Mammary epithelial cell (primary cell): ENCODE data around the gene DDX10.

ENCODE experiments used
- EZH2 ChIP-seq: IDR thresholded peaks from 2 replicates; pipeline ENCODE4 v1.6.1; 2012; ENCODE audit warnings: low read length, inconsistent platforms, borderline replicate concordance
- TF ChIP-seq, protein P1 (sequence below), 2 donors: IDR thresholded peaks in 1 of 2; conservative IDR thresholded peaks in 1 of 2; 2 replicates each; pipeline ENCODE4 v1.5.1; 2011 to 2012; ENCODE audit warnings: inconsistent platforms in 2 of 2, low read length in 2 of 2, mild to moderate bottlenecking in 2 of 2, control low read depth in 1 of 2, low read depth in 1 of 2; ENCODE audit not compliant: insufficient read depth in 1 of 2; ENCODE audit errors: extremely low read depth in 1 of 2

DNA sequence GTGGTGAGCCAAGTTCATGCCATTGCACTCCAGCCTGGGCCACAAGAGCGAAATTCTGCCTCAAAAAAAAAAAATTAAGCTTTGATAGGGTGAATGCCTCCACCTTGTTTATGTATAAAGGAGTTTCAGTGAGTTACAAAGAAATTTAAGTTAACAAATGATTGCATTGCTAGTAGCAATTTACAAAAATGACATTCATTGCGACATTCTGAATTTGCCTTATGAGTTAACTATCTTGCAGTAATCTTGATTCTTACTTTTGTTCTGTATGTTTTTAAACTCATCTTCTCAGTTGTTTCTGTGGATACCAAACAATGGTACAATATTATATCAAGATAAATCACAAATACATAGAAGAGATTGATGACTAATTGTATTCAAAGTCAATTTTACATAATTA, 207.0 kb downstream of the DDX10 start:
- TF ChIP-seq, protein P1, sequence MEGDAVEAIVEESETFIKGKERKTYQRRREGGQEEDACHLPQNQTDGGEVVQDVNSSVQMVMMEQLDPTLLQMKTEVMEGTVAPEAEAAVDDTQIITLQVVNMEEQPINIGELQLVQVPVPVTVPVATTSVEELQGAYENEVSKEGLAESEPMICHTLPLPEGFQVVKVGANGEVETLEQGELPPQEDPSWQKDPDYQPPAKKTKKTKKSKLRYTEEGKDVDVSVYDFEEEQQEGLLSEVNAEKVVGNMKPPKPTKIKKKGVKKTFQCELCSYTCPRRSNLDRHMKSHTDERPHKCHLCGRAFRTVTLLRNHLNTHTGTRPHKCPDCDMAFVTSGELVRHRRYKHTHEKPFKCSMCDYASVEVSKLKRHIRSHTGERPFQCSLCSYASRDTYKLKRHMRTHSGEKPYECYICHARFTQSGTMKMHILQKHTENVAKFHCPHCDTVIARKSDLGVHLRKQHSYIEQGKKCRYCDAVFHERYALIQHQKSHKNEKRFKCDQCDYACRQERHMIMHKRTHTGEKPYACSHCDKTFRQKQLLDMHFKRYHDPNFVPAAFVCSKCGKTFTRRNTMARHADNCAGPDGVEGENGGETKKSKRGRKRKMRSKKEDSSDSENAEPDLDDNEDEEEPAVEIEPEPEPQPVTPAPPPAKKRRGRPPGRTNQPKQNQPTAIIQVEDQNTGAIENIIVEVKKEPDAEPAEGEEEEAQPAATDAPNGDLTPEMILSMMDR (conservative IDR thresholded peaks at IDR 0.05 in 1 of 2, IDR thresholded peaks at IDR 0.05 in 1 of 2; ENCODE audit: extremely low read depth in 1 of 2, insufficient read depth in 1 of 2, low read depth in 1 of 2, low read length in 2 of 2) = no peak
- TF ChIP-seq EZH2 = no peak
